Mesenchymal stem cell (in vitro differentiated cells and primary cell): ENCODE measurements around the gene INAFM2.

Experiments used
- DNase-seq: peaks from one replicate; pipeline ENCODE4 v3.0.0-alpha.2; 2013
- H2AFZ ChIP-seq: one replicate; pipeline ENCODE4 v1.6.1; 2013; ENCODE audit warnings: low read depth, mild to moderate bottlenecking, control low read depth, inconsistent platforms, low read length, moderate library complexity
- H2AK5ac ChIP-seq: 2 replicates; pipeline ENCODE4 v1.6.1; 2013; ENCODE audit warnings: low read length, moderate library complexity, mild to moderate bottlenecking, inconsistent platforms; ENCODE audit not compliant: severe bottlenecking
- H2BK120ac ChIP-seq: one replicate; pipeline ENCODE4 v1.6.1; 2013; ENCODE audit warnings: low read depth, mild to moderate bottlenecking, inconsistent platforms, low read length, moderate library complexity
- H2BK12ac ChIP-seq, 2 experiments: one replicate each; pipeline ENCODE4 v1.6.1; 2013; ENCODE audit warnings: inconsistent platforms in 2 of 2, low read length in 2 of 2, mild to moderate bottlenecking in 2 of 2, moderate library complexity in 2 of 2, control low read depth in 1 of 2
- H2BK15ac ChIP-seq: one replicate; pipeline ENCODE4 v1.6.1; 2013; ENCODE audit warnings: mild to moderate bottlenecking, low read depth, inconsistent platforms; ENCODE audit not compliant: poor library complexity, severe bottlenecking
- H2BK5ac ChIP-seq: 2 replicates; pipeline ENCODE4 v1.6.1; 2013; ENCODE audit warnings: low read depth, mild to moderate bottlenecking, low read length, control low read depth, inconsistent platforms; ENCODE audit not compliant: poor library complexity, severe bottlenecking
- H3K14ac ChIP-seq, 2 experiments: one replicate each; pipeline ENCODE4 v1.6.1; 2013; ENCODE audit warnings: inconsistent platforms in 2 of 2, low read length in 2 of 2, control low read depth in 1 of 2, mild to moderate bottlenecking in 1 of 2, moderate library complexity in 1 of 2
- H3K18ac ChIP-seq, 2 experiments: one replicate each; pipeline ENCODE4 v1.6.1; 2013; ENCODE audit warnings: inconsistent platforms in 2 of 2, low read length in 2 of 2, control low read depth in 1 of 2, low read depth in 1 of 2, mild to moderate bottlenecking in 1 of 2
- H3K23ac ChIP-seq, 2 experiments: one replicate each; pipeline ENCODE4 v1.6.1; 2013; ENCODE audit warnings: inconsistent platforms in 2 of 2, low read length in 2 of 2, mild to moderate bottlenecking in 2 of 2, moderate library complexity in 2 of 2, control low read depth in 1 of 2
- H3K27ac ChIP-seq: 2 replicates; pipeline ENCODE4 v1.5.1; 2013; ENCODE audit warnings: mild to moderate bottlenecking, moderate library complexity, low read length, control low read depth, inconsistent platforms; ENCODE audit not compliant: poor library complexity, severe bottlenecking
- H3K27me3 ChIP-seq, 2 experiments: 2 replicates each; pipeline versions ENCODE4 v1.6.1 to v1.7.0; 2013; ENCODE audit warnings: low read length in 2 of 2, mild to moderate bottlenecking in 2 of 2, moderate library complexity in 2 of 2, control low read depth in 1 of 2, inconsistent platforms in 1 of 2; ENCODE audit not compliant: control insufficient read depth in 1 of 2, insufficient read depth in 1 of 2
- H3K36me3 ChIP-seq, 2 experiments: 2 replicates each; pipeline versions ENCODE4 v1.6.1 to v1.7.0; 2013; ENCODE audit warnings: low read length in 2 of 2, control low read depth in 1 of 2, inconsistent platforms in 1 of 2, low read depth in 1 of 2, mild to moderate bottlenecking in 1 of 2; ENCODE audit not compliant: insufficient read depth in 2 of 2, control insufficient read depth in 1 of 2
- H3K4ac ChIP-seq, 2 experiments: one replicate each; pipeline ENCODE4 v1.6.1; 2013; ENCODE audit warnings: inconsistent platforms in 2 of 2, low read length in 2 of 2, mild to moderate bottlenecking in 2 of 2, moderate library complexity in 2 of 2, control low read depth in 1 of 2, low read depth in 1 of 2
- H3K4me1 ChIP-seq: 2 replicates; pipeline ENCODE4 v1.6.1; 2013; ENCODE audit warnings: low read depth, low read length, control low read depth; ENCODE audit not compliant: control insufficient read depth, insufficient read depth
- H3K4me2 ChIP-seq: 2 replicates; pipeline ENCODE4 v1.6.1; 2013; ENCODE audit warnings: low read length, mild to moderate bottlenecking, inconsistent platforms; ENCODE audit not compliant: poor library complexity, severe bottlenecking
- H3K4me3 ChIP-seq, 2 experiments: 2 replicates each; pipeline versions ENCODE4 v1.5.1 to v1.7.0; 2013; ENCODE audit warnings: low read length in 2 of 2, mild to moderate bottlenecking in 2 of 2, control low read depth in 1 of 2, low read depth in 1 of 2; ENCODE audit not compliant: insufficient read depth in 1 of 2
- H3K79me1 ChIP-seq: replicated peaks from 2 replicates; pipeline ENCODE4 v1.6.1; 2013; ENCODE audit warnings: mild to moderate bottlenecking, control low read depth, low read length, inconsistent platforms; ENCODE audit not compliant: poor library complexity, severe bottlenecking
- H3K9ac ChIP-seq: 2 replicates; pipeline ENCODE4 v1.7.0; 2013; ENCODE audit warnings: mild to moderate bottlenecking, low read length, moderate library complexity
- H3K9me3 ChIP-seq: 2 replicates; pipeline ENCODE4 v1.7.0; 2013; ENCODE audit warnings: mild to moderate bottlenecking, low read length; ENCODE audit not compliant: control insufficient read depth
- H4K8ac ChIP-seq: one replicate; pipeline ENCODE4 v1.6.1; 2013; ENCODE audit warnings: inconsistent platforms, mild to moderate bottlenecking, low read length, moderate library complexity
- H4K91ac ChIP-seq: one replicate; pipeline ENCODE4 v1.6.1; 2013; ENCODE audit warnings: mild to moderate bottlenecking, low read length, inconsistent platforms
- WGBS: methylation state at CpG from one replicate; pipeline ENCODE4 v1.1.7; 2013; ENCODE audit warnings: mixed read lengths; 5-methylcytosine and 5-hydroxymethylcytosine counted together

The INAFM2 gene

GRCh38 chr15:40334541-40334940 is 11.0 kb downstream of the INAFM2 start:
- peak overlapping the region; percentile 41 for H3K9ac ChIP-seq
- H2BK120ac ChIP-seq = peak overlapping the region; percentile 94
- H3K14ac ChIP-seq = peak overlapping the region in 1 of 2 experiments; percentile 85
- 70% methylated on average over 3 of the region's 3 CpGs for WGBS
- no peak overlapping the region for H3K4me3 ChIP-seq
- no peak overlapping the region for H3K4me2 ChIP-seq
- peak overlapping the region; percentile 71 for H4K8ac ChIP-seq
- H3K18ac ChIP-seq = peak overlapping the region; percentile 78 to 97
- no peak overlapping the region for H2BK5ac ChIP-seq
- no peak overlapping the region for H3K23ac ChIP-seq
- no peaks in the 10 kb centered on the region for H3K27me3 ChIP-seq
- peak overlapping the region; percentile 68 for H2BK15ac ChIP-seq
- peak overlapping the region; percentile 41 for H2AK5ac ChIP-seq
- H2AFZ ChIP-seq = no peak overlapping the region
- peak overlapping the region; percentile 73 for H4K91ac ChIP-seq
- H2BK12ac ChIP-seq = peak overlapping the region; percentile 51 to 57
- peaks cover 26% of the 10 kb centered on the region for H3K79me1 ChIP-seq
- H3K4ac ChIP-seq = peak overlapping the region; percentile 16 to 96
- peaks cover 68% of the 10 kb centered on the region for H3K4me1 ChIP-seq
- H3K27ac ChIP-seq = peak overlapping the region; percentile 76
- DNase-seq = no peak
- no peaks in the 10 kb centered on the region for H3K9me3 ChIP-seq
- H3K36me3 ChIP-seq = peaks cover 9 to 46% of the 10 kb centered on the region in 2 experiments

GRCh38 chr15:40334941-40335795 is 11.7 kb downstream of the INAFM2 start:
- peak overlapping the region; percentile 41 for H2AK5ac ChIP-seq
- peaks cover 26% of the 10 kb centered on the region for H3K79me1 ChIP-seq
- no peak overlapping the region for H3K4me3 ChIP-seq
- H3K4me1 ChIP-seq = peaks cover 67% of the 10 kb centered on the region
- no peak overlapping the region for H3K4me2 ChIP-seq
- H2AFZ ChIP-seq = no peak overlapping the region
- no peaks in the 10 kb centered on the region for H3K9me3 ChIP-seq
- H4K91ac ChIP-seq = peak overlapping the region; percentile 73
- H4K8ac ChIP-seq = peak overlapping the region; percentile 71
- peak overlapping the region; percentile 16 to 96 for H3K4ac ChIP-seq
- H3K27ac ChIP-seq = peak overlapping the region; percentile 76
- H2BK5ac ChIP-seq = no peak overlapping the region
- H3K18ac ChIP-seq = peak overlapping the region; percentile 78 to 97
- peak overlapping the region; percentile 94 for H2BK120ac ChIP-seq
- no peak overlapping the region for H3K23ac ChIP-seq
- peak overlapping the region; percentile 36 to 85 for H3K14ac ChIP-seq
- H3K27me3 ChIP-seq = no peaks in the 10 kb centered on the region
- peak overlapping the region; percentile 51 to 57 for H2BK12ac ChIP-seq
- H3K36me3 ChIP-seq = peaks cover 9 to 46% of the 10 kb centered on the region in 2 experiments
- no peak overlapping the region for H3K9ac ChIP-seq
- DNase-seq = no peak
- peak overlapping the region; percentile 97 for H2BK15ac ChIP-seq
- WGBS = 93% methylated on average over 26 of the region's 26 CpGs

- H3K4ac ChIP-seq = peak overlapping the region in 1 of 2 experiments; percentile 57
- H3K23ac ChIP-seq = no peak overlapping the region
- H3K36me3 ChIP-seq = peaks cover 9 to 46% of the 10 kb centered on the region in 2 experiments
- H4K8ac ChIP-seq = peak overlapping the region; percentile 43
- 85% methylated on average over 9 of the region's 13 CpGs for WGBS
- H2AK5ac ChIP-seq = peak overlapping the region; percentile 32
- no peak overlapping the region for H3K4me2 ChIP-seq
- H2BK120ac ChIP-seq = peak overlapping the region; percentile 77
- H3K9ac ChIP-seq = no peak overlapping the region
- H2BK15ac ChIP-seq = peak overlapping the region; percentile 44
- no peak overlapping the region for H3K27ac ChIP-seq
- H3K18ac ChIP-seq = peak overlapping the region; percentile 3 to 37
- no peaks in the 10 kb centered on the region for H3K9me3 ChIP-seq
- H3K4me3 ChIP-seq = no peak overlapping the region
- no peak overlapping the region for H2BK5ac ChIP-seq
- peaks cover 26% of the 10 kb centered on the region for H3K79me1 ChIP-seq
- no peak overlapping the region for H3K14ac ChIP-seq
- no peak for DNase-seq
- H2BK12ac ChIP-seq = peak overlapping the region; percentile 6 to 60
- H3K27me3 ChIP-seq = no peaks in the 10 kb centered on the region
- peak overlapping the region; percentile 25 for H4K91ac ChIP-seq
- H3K4me1 ChIP-seq = peaks cover 63% of the 10 kb centered on the region
- no peak overlapping the region for H2AFZ ChIP-seq
Measured at GRCh38 chr15:40335938-40336743, 12.6 kb downstream of the INAFM2 start.

GRCh38 chr15:40336744-40337122 is 13.2 kb downstream of the INAFM2 start:
- Histone ChIP-seq H3K4me2 (no peak overlapping the region), H2BK120ac (peak overlapping the region; percentile 11)

More at GRCh38 chr15:40336744-40337122, 13.2 kb downstream of the INAFM2 start:
- H3K9me3 ChIP-seq = no peaks in the 10 kb centered on the region
- DNase-seq = no peak
- H3K27ac ChIP-seq = no peak overlapping the region
- H3K18ac ChIP-seq = peak overlapping the region in 1 of 2 experiments; percentile 38
- peak overlapping the region in 1 of 2 experiments; percentile 57 for H3K4ac ChIP-seq
- H2AK5ac ChIP-seq = peak overlapping the region; percentile 17
- no peak overlapping the region for H2BK12ac ChIP-seq
- peaks cover 64% of the 10 kb centered on the region for H3K4me1 ChIP-seq
- H4K8ac ChIP-seq = peak overlapping the region; percentile 43
- H3K14ac ChIP-seq = no peak overlapping the region
- 41% methylated on average over 5 of the region's 5 CpGs for WGBS
- H4K91ac ChIP-seq = peak overlapping the region; percentile 18
- H2BK5ac ChIP-seq = no peak overlapping the region
- no peak overlapping the region for H3K4me3 ChIP-seq
- no peak overlapping the region for H3K23ac ChIP-seq
- no peak overlapping the region for H2AFZ ChIP-seq
- peaks cover 9 to 45% of the 10 kb centered on the region in 2 experiments for H3K36me3 ChIP-seq
- no peaks in the 10 kb centered on the region for H3K27me3 ChIP-seq
- peaks cover 26% of the 10 kb centered on the region for H3K79me1 ChIP-seq
- peak overlapping the region; percentile 26 for H2BK15ac ChIP-seq
- no peak overlapping the region for H3K9ac ChIP-seq
